ENCODE measurements around the gene CEP131. TPM values are rescaled to one million over a fixed set of nuclear protein-coding genes. Genes with fewer than 3 reads are reported as not detected.

Gene CEP131
- total and polyA plus RNA-seq, 5 donors = 4.6 to 7.4 (median 5.8) TPM

GRCh38 chr17:81260641-81261040, 37.9 kb upstream of the CEP131 start:
- ATAC-seq (no peak), DNase-seq (peak in 1 of 3 donors; percentile 51)
- no peaks in the 10 kb centered on the region for H3K4me1 ChIP-seq (ENCODE audit: control insufficient read depth, insufficient read depth, low read length)
- no peak overlapping the region for H3K27ac ChIP-seq (ENCODE audit: low read length)
- no peaks in the 10 kb centered on the region for H3K27me3 ChIP-seq (ENCODE audit: control insufficient read depth, insufficient read depth)
- intact Hi-C loops (cut with DNase I) = no loop called here
- 94% methylated on average over 19 of the region's 19 CpGs for WGBS
- H3K9me3 ChIP-seq (ENCODE audit: control insufficient read depth, low read length) = no peaks in the 10 kb centered on the region
- H3K4me3 ChIP-seq (ENCODE audit: low read length) = no peak overlapping the region

- no peak overlapping the region for H3K27ac ChIP-seq (ENCODE audit: low read length)
Observed at GRCh38 chr17:81260171-81260570, 37.4 kb upstream of the CEP131 start.

GRCh38 chr17:81259058-81259605, 36.4 kb upstream of the CEP131 start:
- Histone ChIP-seq H3K9me3 (ENCODE audit: control insufficient read depth, low read length) (no peaks in the 10 kb centered on the region), H3K27me3 (ENCODE audit: control insufficient read depth, insufficient read depth) (no peaks in the 10 kb centered on the region), H3K4me3 (ENCODE audit: low read length) (no peak overlapping the region), H3K27ac (ENCODE audit: low read length) (no peak overlapping the region), H3K4me1 (ENCODE audit: control insufficient read depth, insufficient read depth, low read length) (no peaks in the 10 kb centered on the region)
- WGBS = 93% methylated on average over 23 of the region's 23 CpGs
- ATAC-seq (no peak), DNase-seq (peak in 2 of 3 donors; percentile 25 to 45)
- intact Hi-C loops (cut with DNase I) = loop anchor here (5.0 to 10.0 kb wide), 3 partner anchors 223 to 346 kb away; no protein-coding TSS in a partner anchor

More at GRCh38 chr17:81260171-81260570, 37.4 kb upstream of the CEP131 start:
- WGBS = 95% methylated on average over 17 of the region's 17 CpGs
- intact Hi-C loops (cut with DNase I) = no loop called here
- Histone ChIP-seq H3K9me3 (ENCODE audit: control insufficient read depth, low read length) (no peaks in the 10 kb centered on the region), H3K4me3 (ENCODE audit: low read length) (no peak overlapping the region), H3K4me1 (ENCODE audit: control insufficient read depth, insufficient read depth, low read length) (no peaks in the 10 kb centered on the region), H3K27me3 (ENCODE audit: control insufficient read depth, insufficient read depth) (no peaks in the 10 kb centered on the region)
- no peak for ATAC-seq
- DNase-seq = no peak

- no peak overlapping the region for H3K27ac ChIP-seq (ENCODE audit: low read length)
- ATAC-seq (no peak), DNase-seq (peak in 2 of 3 donors; percentile 22 to 39)
- no peaks in the 10 kb centered on the region for H3K27me3 ChIP-seq (ENCODE audit: control insufficient read depth, insufficient read depth)
- H3K4me1 ChIP-seq (ENCODE audit: control insufficient read depth, insufficient read depth, low read length) = no peaks in the 10 kb centered on the region
- H3K9me3 ChIP-seq (ENCODE audit: control insufficient read depth, low read length) = no peaks in the 10 kb centered on the region
- intact Hi-C loops (cut with DNase I) = loop anchor here (5.0 to 10.0 kb wide), 3 partner anchors 224 to 347 kb away; no protein-coding TSS in a partner anchor
- no peak overlapping the region for H3K4me3 ChIP-seq (ENCODE audit: low read length)
- 85% methylated on average over 20 of the region's 20 CpGs for WGBS
Observed at GRCh38 chr17:81258292-81258691, 35.5 kb upstream of the CEP131 start.

- intact Hi-C loops (cut with DNase I) = loop anchor here (5.0 to 10.0 kb wide), 3 partner anchors 225 to 347 kb away; no protein-coding TSS in a partner anchor
- 94% methylated on average over 19 of the region's 19 CpGs for WGBS
- Histone ChIP-seq H3K4me3 (ENCODE audit: low read length) (no peak overlapping the region), H3K27ac (ENCODE audit: low read length) (no peak overlapping the region), H3K9me3 (ENCODE audit: control insufficient read depth, low read length) (no peaks in the 10 kb centered on the region), H3K4me1 (ENCODE audit: control insufficient read depth, insufficient read depth, low read length) (no peaks in the 10 kb centered on the region), H3K27me3 (ENCODE audit: control insufficient read depth, insufficient read depth) (no peaks in the 10 kb centered on the region)
- no peak for ATAC-seq
- peak in 2 of 3 donors; percentile 40 to 58 for DNase-seq
Observed at GRCh38 chr17:81257533-81257932, 34.8 kb upstream of the CEP131 start.

GRCh38 chr17:81256616-81257015, 33.9 kb upstream of the CEP131 start:
- no peak for ATAC-seq
- Histone ChIP-seq H3K4me1 (ENCODE audit: control insufficient read depth, insufficient read depth, low read length) (no peaks in the 10 kb centered on the region), H3K9me3 (ENCODE audit: control insufficient read depth, low read length) (no peaks in the 10 kb centered on the region), H3K27ac (ENCODE audit: low read length) (no peak overlapping the region), H3K27me3 (ENCODE audit: control insufficient read depth, insufficient read depth) (no peaks in the 10 kb centered on the region), H3K4me3 (ENCODE audit: low read length) (no peak overlapping the region)
- 80% methylated on average over 12 of the region's 12 CpGs for WGBS
- intact Hi-C loops (cut with DNase I) = loop anchor here (5.0 to 10.0 kb wide), 3 partner anchors 226 to 348 kb away; no protein-coding TSS in a partner anchor
- peak in 1 of 3 donors; percentile 53 for DNase-seq

GRCh38 chr17:81254955-81255717, 32.4 kb upstream of the CEP131 start:
- intact Hi-C loops (cut with DNase I) = loop anchor here (5.0 to 10.0 kb wide), 3 partner anchors 227 to 350 kb away; no protein-coding TSS in a partner anchor
- DNase-seq = peak; percentile 84 to 94 (median 93)
- H3K9me3 ChIP-seq (ENCODE audit: control insufficient read depth, low read length) = no peaks in the 10 kb centered on the region
- H3K4me1 ChIP-seq (ENCODE audit: control insufficient read depth, insufficient read depth, low read length) = no peaks in the 10 kb centered on the region
- H3K27me3 ChIP-seq (ENCODE audit: control insufficient read depth, insufficient read depth) = no peaks in the 10 kb centered on the region
- no peak overlapping the region for H3K4me3 ChIP-seq (ENCODE audit: low read length)
- H3K27ac ChIP-seq (ENCODE audit: low read length) = no peak overlapping the region
- 25% methylated on average over 35 of the region's 35 CpGs for WGBS
- peak; percentile 82 to 83 for ATAC-seq

- WGBS = 55% methylated on average over 19 of the region's 19 CpGs
- H3K27me3 ChIP-seq (ENCODE audit: control insufficient read depth, insufficient read depth) = no peaks in the 10 kb centered on the region
- intact Hi-C loops (cut with DNase I) = loop anchor here in 3 of 4 donors (2.0 to 10.0 kb wide), 3 partner anchors 231 to 351 kb away; no protein-coding TSS in a partner anchor
- no peak overlapping the region for H3K27ac ChIP-seq (ENCODE audit: low read length)
- no peak overlapping the region for H3K4me3 ChIP-seq (ENCODE audit: low read length)
- DNase-seq (peak in 2 of 3 donors; percentile 64 to 65), ATAC-seq (peak in 1 of 2 donors; percentile 35)
- no peaks in the 10 kb centered on the region for H3K4me1 ChIP-seq (ENCODE audit: control insufficient read depth, insufficient read depth, low read length)
- H3K9me3 ChIP-seq (ENCODE audit: control insufficient read depth, low read length) = no peaks in the 10 kb centered on the region
Observed at GRCh38 chr17:81253358-81254131, 30.8 kb upstream of the CEP131 start.

- H3K4me1 ChIP-seq (ENCODE audit: control insufficient read depth, insufficient read depth, low read length) = no peaks in the 10 kb centered on the region
- H3K27me3 ChIP-seq (ENCODE audit: control insufficient read depth, insufficient read depth) = no peaks in the 10 kb centered on the region
- no peaks in the 10 kb centered on the region for H3K9me3 ChIP-seq (ENCODE audit: control insufficient read depth, low read length)
- DNase-seq (peak in 2 of 3 donors; percentile 40 to 62), ATAC-seq (no peak)
- H3K4me3 ChIP-seq (ENCODE audit: low read length) = no peak overlapping the region
- intact Hi-C loops (cut with DNase I) = loop anchor here in 3 of 4 donors (2.0 to 10.0 kb wide), 3 partner anchors 232 to 352 kb away; no protein-coding TSS in a partner anchor
- WGBS = 74% methylated on average over 15 of the region's 15 CpGs
- no peak overlapping the region for H3K27ac ChIP-seq (ENCODE audit: low read length)
Observed at GRCh38 chr17:81252987-81253329, 30.2 kb upstream of the CEP131 start.

GRCh38 chr17:81252326-81252986, 29.7 kb upstream of the CEP131 start:
- no peak overlapping the region for H3K4me3 ChIP-seq (ENCODE audit: low read length)
- no peak overlapping the region for H3K27ac ChIP-seq (ENCODE audit: low read length)
- no peaks in the 10 kb centered on the region for H3K9me3 ChIP-seq (ENCODE audit: control insufficient read depth, low read length)
- no peaks in the 10 kb centered on the region for H3K27me3 ChIP-seq (ENCODE audit: control insufficient read depth, insufficient read depth)
- ATAC-seq = no peak
- H3K4me1 ChIP-seq (ENCODE audit: control insufficient read depth, insufficient read depth, low read length) = no peaks in the 10 kb centered on the region
- DNase-seq = peak in 2 of 3 donors; percentile 40 to 56
- intact Hi-C loops (cut with DNase I) = loop anchor here in 3 of 4 donors (2.0 to 10.0 kb wide), 3 partner anchors 232 to 352 kb away; no protein-coding TSS in a partner anchor
- 83% methylated on average over 15 of the region's 15 CpGs for WGBS
